PC-3 (cell line): ENCODE data around the gene RAB31. TPM values are rescaled to one million over a fixed set of nuclear protein-coding genes. Genes with fewer than 3 reads are reported as not detected.
A peak's percentile ranks its signal among the peaks of the same experiment; 100 is the strongest.

Experiments
- ATAC-seq: fragments of 200-7000 bp; cut with Tn5 transposase; 2 replicates; pipeline ENCODE4 v1.9.1; 2020; ENCODE audit warnings: mild to moderate bottlenecking, moderate library complexity
- BruUV-seq: library from RNA; stranded (reverse); fragments of 400-500 nt; replicated peaks from 2 replicates; lab custom pipeline; 2021; lab: Mats Ljungman, UMichigan
- CTCF ChIA-PET: fragments of 300-600 bp; sonication (Branson Sonifier 250); formaldehyde crosslinking; loops from one replicate; lab custom pipeline; 2022; ENCODE audit warnings: antibody characterized with exemption; lab: Charles Lee
- POLR2A ChIA-PET: fragments of 300-600 bp; sonication (Branson Sonifier 250); formaldehyde crosslinking; loops from one replicate; lab custom pipeline; 2022; ENCODE audit warnings: antibody characterized with exemption; ENCODE audit not compliant: unreplicated experiment; lab: Charles Lee
- DNase-seq: peaks from one replicate; pipeline ENCODE4 v3.0.0-alpha.2; 2015
- H2AFZ ChIP-seq: fragments of 300-600 bp; sonication (generic); 2 replicates; pipeline ENCODE4 v1.6.0; 2016; ENCODE audit warnings: antibody characterized with exemption, low read length
- H3F3A ChIP-seq: fragments of 300-600 bp; sonication (generic); one replicate; pipeline ENCODE4 v1.6.0; 2017; ENCODE audit warnings: antibody characterized with exemption, low read length, control low read depth, mild to moderate bottlenecking; ENCODE audit not compliant: unreplicated experiment
- H3K27ac ChIP-seq: fragments of 300-600 bp; sonication (generic); 2 replicates; pipeline ENCODE4 v1.5.1; 2016; ENCODE audit warnings: mild to moderate bottlenecking, low read length
- H3K27me3 ChIP-seq: fragments of 300-600 bp; sonication (generic); 2 replicates; pipeline ENCODE4 v1.6.1; 2016; ENCODE audit warnings: low read length, mixed read lengths
- H3K36me3 ChIP-seq: fragments of 300-600 bp; sonication (generic); 2 replicates; pipeline ENCODE4 v1.6.1; 2016; ENCODE audit warnings: low read depth, mixed run types, low read length, mixed read lengths
- H3K4me1 ChIP-seq: fragments of 300-600 bp; sonication (generic); 2 replicates; pipeline ENCODE4 v1.5.1; 2016; ENCODE audit warnings: low read length; ENCODE audit not compliant: insufficient read depth
- H3K4me2 ChIP-seq: fragments of 300-600 bp; sonication (generic); 2 replicates; pipeline ENCODE4 v1.6.0; 2016; ENCODE audit warnings: low read length
- H3K4me3 ChIP-seq: fragments of 300-600 bp; sonication (generic); 2 replicates; pipeline ENCODE4 v1.5.1; 2016; ENCODE audit warnings: mild to moderate bottlenecking, low read length, mixed read lengths
- H3K79me2 ChIP-seq: fragments of 300-600 bp; sonication (generic); 2 replicates; pipeline ENCODE4 v1.6.1; 2017; ENCODE audit warnings: low read length, mixed read lengths
- H3K9ac ChIP-seq: fragments of 300-600 bp; sonication (generic); 2 replicates; pipeline ENCODE4 v1.6.0; 2016; ENCODE audit warnings: mild to moderate bottlenecking, low read length
- H3K9me2 ChIP-seq: fragments of 300-600 bp; sonication (generic); replicated peaks from 2 replicates; pipeline ENCODE4 v1.6.1; 2016; ENCODE audit warnings: mixed run types, low read length, mixed read lengths
- H3K9me3 ChIP-seq: fragments of 300-600 bp; sonication (generic); 2 replicates; pipeline ENCODE4 v1.6.1; 2016; ENCODE audit warnings: low read length, mixed read lengths
- H4K20me1 ChIP-seq: fragments of 300-600 bp; sonication (generic); 2 replicates; pipeline ENCODE4 v1.6.1; 2016; ENCODE audit warnings: low read length, mixed read lengths
- CTCF ChIP-seq: fragments of 300-600 bp; sonication (generic); conservative IDR thresholded peaks from 2 replicates; pipeline ENCODE4 v1.5.1; 2017; ENCODE audit warnings: antibody characterized with exemption, low read depth, mild to moderate bottlenecking, low read length
- EZH2 ChIP-seq: fragments of 300-600 bp; sonication (generic); IDR thresholded peaks from one replicate; pipeline ENCODE4 v1.6.1; 2017; ENCODE audit warnings: antibody characterized with exemption, mild to moderate bottlenecking, low read length; ENCODE audit not compliant: unreplicated experiment
- EZH2phosphoT487 ChIP-seq: fragments of 300-600 bp; sonication (generic); IDR thresholded peaks from 2 replicates; pipeline ENCODE4 v1.6.1; 2018; ENCODE audit warnings: mild to moderate bottlenecking, antibody characterized with exemption, low read length, borderline replicate concordance
- intact Hi-C: fragments of 100-400 bp; cut with micrococcal nuclease; formaldehyde crosslinking; loops from 2 replicates; pipeline ENCODE4 v1.9.0; 2023
- total RNA-seq: library from RNA; depleted of rRNA; stranded (reverse); fragments of >200 nt; gene quantifications from 2 replicates; pipeline ENCODE4 v1.2.3, GENCODE V29; 2014

RAB31 gene
- total RNA-seq, 1 experiment from 2014 or later, result 3.8 TPM

GRCh38 chr18:9792565-9793245, 84.6 kb downstream of the RAB31 start:
- Histone ChIP-seq H3K9me2 (no peaks in the 10 kb centered on the region), H4K20me1 (no peaks in the 10 kb centered on the region), H3K4me1 (no peaks in the 10 kb centered on the region), H3K79me2 (no peaks in the 10 kb centered on the region), H2AFZ (no peak overlapping the region), H3F3A (no peaks in the 10 kb centered on the region), H3K9me3 (no peaks in the 10 kb centered on the region), H3K27me3 (no peaks in the 10 kb centered on the region), H3K36me3 (no peaks in the 10 kb centered on the region), H3K4me3 (no peak overlapping the region), H3K27ac (no peak overlapping the region), H3K9ac (no peak overlapping the region), H3K4me2 (no peak overlapping the region)
- ChIA-PET CTCF (no interaction called here), POLR2A (no interaction called here)
- BruUV-seq, result no TSS peak
- peak; percentile 33 for DNase-seq
- no peak for ATAC-seq
- intact Hi-C loops, result no loop called here
- TF ChIP-seq EZH2 (no peak), EZH2phosphoT487 (no peak), CTCF (peak; percentile 76)

GRCh38 chr18:9796011-9796410, 87.9 kb downstream of the RAB31 start:
- BruUV-seq, result no TSS peak
- intact Hi-C loops, result no loop called here

More at GRCh38 chr18:9796011-9796410, 87.9 kb downstream of the RAB31 start:
- DNase-seq, result no peak
- Histone ChIP-seq H3K9me3 (no peaks in the 10 kb centered on the region), H3F3A (no peaks in the 10 kb centered on the region), H3K9ac (no peak overlapping the region), H4K20me1 (no peaks in the 10 kb centered on the region), H3K4me1 (no peaks in the 10 kb centered on the region), H3K79me2 (no peaks in the 10 kb centered on the region), H3K27me3 (no peaks in the 10 kb centered on the region), H3K4me2 (no peak overlapping the region), H3K27ac (no peak overlapping the region), H3K4me3 (no peak overlapping the region), H3K9me2 (no peaks in the 10 kb centered on the region), H3K36me3 (no peaks in the 10 kb centered on the region), H2AFZ (no peak overlapping the region)
- TF ChIP-seq CTCF, result no peak
- no peak for TF ChIP-seq EZH2
- TF ChIP-seq EZH2phosphoT487, result no peak
- no peak for ATAC-seq
- CTCF ChIA-PET, result no interaction called here
- POLR2A ChIA-PET, result interaction anchor here (0.6 kb wide), 1 partner anchor 160 kb away, joined by 3 read pairs; no protein-coding TSS in a partner anchor
